SK-N-SH treated with all-trans-retinoic acid at 6 μM for 48 hours (cell line): ENCODE measurements around the gene PON3.

Experiments used
- BACH2 ChIP-seq: fragments of 250-450 bp; sonication (Bioruptor Pico); IDR thresholded peaks from 2 replicates; pipeline ENCODE4 v1.9.0; 2021; ENCODE audit warnings: mild to moderate bottlenecking, borderline replicate concordance
- OSR1 ChIP-seq: fragments of 250-450 bp; sonication (Bioruptor Pico); IDR thresholded peaks from 2 replicates; pipeline ENCODE4 v1.8.0; 2022; ENCODE audit warnings: moderate library complexity, mild to moderate bottlenecking, inconsistent platforms
- PATZ1 ChIP-seq: fragments of 250-450 bp; sonication (Bioruptor Pico); IDR thresholded peaks from 2 replicates; pipeline ENCODE4 v1.8.0; 2020; ENCODE audit warnings: mild to moderate bottlenecking, moderate library complexity, borderline replicate concordance
- RARB ChIP-seq: fragments of 250-450 bp; sonication (Bioruptor Pico); IDR thresholded peaks from 2 replicates; pipeline ENCODE4 v1.8.0; 2021; ENCODE audit warnings: mild to moderate bottlenecking, moderate library complexity
- TCF4 ChIP-seq: fragments of 250-450 bp; sonication (Bioruptor Pico); IDR thresholded peaks from 2 replicates; pipeline ENCODE4 v1.8.0; 2021; ENCODE audit warnings: mild to moderate bottlenecking, moderate library complexity, borderline replicate concordance
- ZFP3 ChIP-seq: fragments of 250-450 bp; sonication (Bioruptor Pico); IDR thresholded peaks from 2 replicates; pipeline ENCODE4 v1.5.0; 2020; ENCODE audit warnings: mild to moderate bottlenecking, moderate library complexity
- ZFP30 ChIP-seq: fragments of 450-650 bp; formaldehyde crosslinking; IDR thresholded peaks from 2 replicates; pipeline ENCODE4 v1.5.0; 2022; ENCODE audit warnings: mild to moderate bottlenecking, moderate library complexity
- ZNF565 ChIP-seq: fragments of 450-650 bp; formaldehyde crosslinking; conservative IDR thresholded peaks from 2 replicates; pipeline ENCODE4 v1.5.0; 2020; ENCODE audit warnings: low read depth, mild to moderate bottlenecking, moderate library complexity

GRCh38 chr7:95357623-95358022 lies 38.6 kb downstream of the PON3 start:
- TF ChIP-seq RARB (no peak), OSR1 (CRISPR knock-in tag) (no peak), TCF4 (CRISPR knock-in tag) (no peak), PATZ1 (CRISPR knock-in tag) (no peak), BACH2 (CRISPR knock-in tag) (no peak), ZFP3 (no peak), ZNF565 (CRISPR knock-in tag) (no peak), ZFP30 (CRISPR knock-in tag) (no peak)
